Endothelial cell of umbilical vein (primary cell): ENCODE data around the gene TCEAL3. TPM values are rescaled to one million over a fixed set of nuclear protein-coding genes. Genes with fewer than 3 reads are reported as not detected.
A peak's percentile ranks its signal among the peaks of the same experiment; 100 is the strongest.

ENCODE experiments used
- BruUV-seq: library from RNA; stranded (reverse); fragments of 400-500 nt; replicated peaks from 2 replicates; lab custom pipeline; 2021; lab: Mats Ljungman, UMichigan
- CTCF ChIA-PET: fragments of 300-600, 350-600 bp; sonication (Branson Sonifier 250); formaldehyde crosslinking; loops from one replicate; lab custom pipeline; 2021; ENCODE audit warnings: antibody characterized with exemption, inconsistent platforms; lab: Charles Lee
- POLR2A ChIA-PET: fragments of 300-600, 350-600 bp; sonication (Branson Sonifier 250); formaldehyde crosslinking; loops from one replicate; lab custom pipeline; 2021; ENCODE audit warnings: antibody characterized with exemption, inconsistent platforms; lab: Charles Lee
- DNase-seq: peaks from one replicate; pipeline ENCODE4 v3.0.0-alpha.2; 2011; ENCODE audit warnings: low read depth, low spot score
- FAIRE-seq: peaks from 2 replicates; lab custom pipeline; 2011; peaks lifted over from hg19 to GRCh38; lab: Jason Lieb, UNC
- H2AFZ ChIP-seq: 2 replicates; pipeline ENCODE4 v1.6.0; 2012; ENCODE audit warnings: low read depth, low read length, control low read depth, inconsistent platforms
- H3K27ac ChIP-seq: 2 replicates; pipeline ENCODE4 v1.5.1; 2011; ENCODE audit warnings: low read depth, mild to moderate bottlenecking, control low read depth, low read length, moderate library complexity; ENCODE audit not compliant: insufficient read depth
- H3K27me3 ChIP-seq, 2 experiments: 2 replicates each; pipeline versions ENCODE4 v1.6.0 to v1.6.1; 2011; ENCODE audit warnings: low read length in 2 of 2, mixed read lengths in 1 of 2; ENCODE audit not compliant: control insufficient read depth in 2 of 2, insufficient read depth in 2 of 2
- H3K36me3 ChIP-seq, 2 experiments: 2 replicates in 1 of 2; 3 replicates in 1 of 2; pipeline ENCODE4 v1.5.1; 2011; ENCODE audit warnings: low read length in 2 of 2, mild to moderate bottlenecking in 1 of 2, moderate library complexity in 1 of 2; ENCODE audit not compliant: control insufficient read depth in 2 of 2, insufficient read depth in 2 of 2; ENCODE audit errors: extremely low read depth in 1 of 2
- H3K4me1 ChIP-seq: 3 replicates; pipeline ENCODE4 v1.5.1; 2011; ENCODE audit warnings: mild to moderate bottlenecking, low read length; ENCODE audit not compliant: control insufficient read depth, insufficient read depth; ENCODE audit errors: extremely low read depth
- H3K4me2 ChIP-seq: 2 replicates; pipeline ENCODE4 v1.6.1; 2011; ENCODE audit warnings: low read length, control low read depth, mixed read lengths; ENCODE audit not compliant: insufficient read depth
- H3K4me3 ChIP-seq, 3 experiments: fragments of 200-600 bp in 1 of 3; sonication (generic), shearing (Covaris generic) in 1 of 3; replicated peaks in 1 of 3; 2 replicates each; pipeline ENCODE4 v1.5.1; 2011 to 2016; ENCODE audit warnings: control low read depth in 3 of 3, low read length in 3 of 3, mild to moderate bottlenecking in 2 of 3, inconsistent platforms in 1 of 3, low read depth in 1 of 3, moderate library complexity in 1 of 3; ENCODE audit not compliant: insufficient read depth in 1 of 3
- H3K79me2 ChIP-seq: 2 replicates; pipeline ENCODE4 v1.6.0; 2012; ENCODE audit warnings: low read length, inconsistent platforms; ENCODE audit not compliant: control insufficient read depth, insufficient read depth
- H3K9ac ChIP-seq: replicated peaks from 2 replicates; pipeline ENCODE3; 2011; ENCODE audit warnings: low read length, control low read depth; ENCODE audit not compliant: insufficient read depth; ENCODE audit errors: extremely low read depth
- H3K9me1 ChIP-seq: replicated peaks from 3 replicates; pipeline ENCODE4 v1.6.0; 2011; ENCODE audit warnings: mild to moderate bottlenecking, low read length; ENCODE audit not compliant: control insufficient read depth, insufficient read depth; ENCODE audit errors: extremely low read depth
- H3K9me3 ChIP-seq: replicated peaks from 2 replicates; pipeline ENCODE4 v1.5.1; 2012; ENCODE audit warnings: low read length, inconsistent platforms; ENCODE audit not compliant: control insufficient read depth, insufficient read depth
- H4K20me1 ChIP-seq: replicated peaks from 2 replicates; pipeline ENCODE3; 2011; ENCODE audit warnings: mild to moderate bottlenecking, low read length; ENCODE audit not compliant: control insufficient read depth, insufficient read depth; ENCODE audit errors: extremely low read depth
- CTCF ChIP-seq, 2 donors: IDR thresholded peaks; 1 replicate in 1 of 2; 2 replicates in 1 of 2; pipeline ENCODE4 v1.5.1; 2011; ENCODE audit warnings: low read length in 2 of 2, mild to moderate bottlenecking in 2 of 2, moderate library complexity in 2 of 2, control low read depth in 1 of 2, inconsistent platforms in 1 of 2, low read depth in 1 of 2; ENCODE audit not compliant: insufficient read depth in 1 of 2; ENCODE audit errors: extremely low read depth in 1 of 2
- MAX ChIP-seq: IDR thresholded peaks from 2 replicates; pipeline ENCODE4 v1.6.1; 2011; ENCODE audit not compliant: insufficient read depth, insufficient read length
- dilution Hi-C: fragments of 300-500 bp; cut with MboI; formaldehyde crosslinking; loops from one replicate; pipeline ENCODE4 v1.15.0; 2019; ENCODE audit warnings: low sequenced_read_pairs; ENCODE audit not compliant: extremely low pct_ligation_motif_present
- intact Hi-C: fragments of 100-400 bp; cut with micrococcal nuclease; formaldehyde crosslinking; loops from one replicate; pipeline ENCODE4 v1.10.0; 2022
- polyA plus RNA-seq, 4 experiments: library from polyadenylated mRNA; depleted of rRNA in 3 of 4; stranded (reverse) in 3 of 4; unstranded in 1 of 4; fragments of >200 nt; gene quantifications; 2 replicates each; pipeline versions ENCODE4 v1.2.1 to v1.2.3, GENCODE V29; 2011 to 2012; ENCODE audit warnings: missing spikeins in 1 of 4
- total RNA-seq: library from RNA; stranded (reverse); gene quantifications from 2 replicates; pipeline ENCODE4 v1.2.3, GENCODE V29; 2021

The TCEAL3 gene
- total and polyA plus RNA-seq, 2 donors (not counting 3 experiments of a cell fraction or from before 2014, with no cell fraction given), result 8.9 to 23.7 TPM

GRCh38 chrX:103630171-103630511, 22.4 kb downstream of the TCEAL3 start:
- peak overlapping the region; percentile 60 for H3K4me2 ChIP-seq
- H3K27ac ChIP-seq, result peak overlapping the region; percentile 78

More at GRCh38 chrX:103630171-103630511, 22.4 kb downstream of the TCEAL3 start:
- CTCF ChIA-PET, result interaction anchor here (0.6 to 2.1 kb wide), 24 partner anchors 9 to 140 kb away, joined by 3 to 19 read pairs (median 4); partner anchors contain the start of gene TCEAL3
- no peak for DNase-seq
- H3K36me3 ChIP-seq, result no peaks in the 10 kb centered on the region
- no peaks in the 10 kb centered on the region for H3K9me3 ChIP-seq
- H3K4me3 ChIP-seq, result peak overlapping the region; percentile 32 to 88 (median 80)
- no peaks in the 10 kb centered on the region for H3K9me1 ChIP-seq
- TF ChIP-seq CTCF (IDR thresholded peaks at IDR 0.05; ENCODE audit: extremely low read depth in 1 of 2, insufficient read depth in 1 of 2, low read depth in 1 of 2, low read length in 2 of 2) (no peak), MAX (no peak)
- POLR2A ChIA-PET, result interaction anchor here (0.6 to 0.7 kb wide), 2 partner anchors 49 to 55 kb away, joined by 3 to 6 read pairs; no protein-coding TSS in a partner anchor
- H4K20me1 ChIP-seq, result no peaks in the 10 kb centered on the region
- FAIRE-seq, result no peak
- peak overlapping the region; percentile 79 for H3K9ac ChIP-seq
- H3K4me1 ChIP-seq, result peaks cover 23% of the 10 kb centered on the region
- no TSS peak for BruUV-seq
- no peaks in the 10 kb centered on the region for H3K27me3 ChIP-seq
- dilution Hi-C loops, result no loop called here
- peak overlapping the region; percentile 91 for H2AFZ ChIP-seq
- intact Hi-C loops, result loop anchor here (1.0 kb wide), 1 partner anchor 55 kb away; no protein-coding TSS in a partner anchor
- peaks cover 4% of the 10 kb centered on the region for H3K79me2 ChIP-seq
